CD8-positive, alpha-beta memory T cell (primary cell): ENCODE measurements around the gene PCSK4. TPM values are rescaled to one million over a fixed set of nuclear protein-coding genes. Genes with fewer than 3 reads are reported as not detected.
A peak's percentile ranks its signal among the peaks of the same experiment; 100 is the strongest.
"Not testable (repeated sequence)": the region's sequence is repeated elsewhere in the genome, so short reads cannot be mapped to it uniquely, and the experiment has no call there.

Source experiments
- CTCF ChIA-PET: fragments of 350-600 bp; sonication (Branson Sonifier 250); formaldehyde crosslinking; loops from one replicate; lab custom pipeline; 2021; ENCODE audit warnings: antibody characterized with exemption; lab: Charles Lee
- POLR2A ChIA-PET: fragments of 350-600 bp; sonication (Branson Sonifier 250); formaldehyde crosslinking; loops from one replicate; lab custom pipeline; 2021; ENCODE audit warnings: antibody characterized with exemption; lab: Charles Lee
- DNase-seq, 5 donors: peaks; one replicate each; pipeline versions ENCODE4 v3.0.0 to v3.0.0-alpha.2; 2020 to 2022; ENCODE audit warnings: mixed read lengths in 1 of 5
- H3K27ac ChIP-seq: one replicate; pipeline ENCODE4 v1.7.0; 2013; ENCODE audit warnings: low read depth, mild to moderate bottlenecking, low read length, moderate library complexity
- H3K27me3 ChIP-seq: 2 replicates; pipeline ENCODE4 v1.7.0; 2013; ENCODE audit warnings: low read length, mild to moderate bottlenecking; ENCODE audit not compliant: insufficient read depth, poor library complexity, severe bottlenecking
- H3K36me3 ChIP-seq: 2 replicates; pipeline ENCODE4 v1.7.0; 2013; ENCODE audit warnings: mild to moderate bottlenecking, low read length, moderate library complexity; ENCODE audit not compliant: insufficient read depth
- H3K4me1 ChIP-seq: 2 replicates; pipeline ENCODE4 v1.7.0; 2013; ENCODE audit warnings: mild to moderate bottlenecking, low read length, moderate library complexity; ENCODE audit not compliant: insufficient read depth
- H3K4me3 ChIP-seq: 2 replicates; pipeline ENCODE4 v1.7.0; 2013; ENCODE audit warnings: mild to moderate bottlenecking, low read length
- H3K9me3 ChIP-seq: 2 replicates; pipeline ENCODE4 v1.7.0; 2013; ENCODE audit warnings: mild to moderate bottlenecking, low read length
- H3K27ac Mint-ChIP-seq, 8 donors: one replicate each; pipeline ENCODE4 v1.8.0; 2020 to 2021; ENCODE audit warnings: mixed read lengths in 8 of 8, mild to moderate bottlenecking in 6 of 8, inconsistent platforms in 3 of 8, moderate library complexity in 3 of 8
- H3K27me3 Mint-ChIP-seq, 2 donors: one replicate each; pipeline ENCODE4 v1.8.0; 2020 to 2021; ENCODE audit warnings: mixed read lengths in 2 of 2, mild to moderate bottlenecking in 1 of 2, moderate library complexity in 1 of 2
- H3K36me3 Mint-ChIP-seq, 3 donors: one replicate each; pipeline ENCODE4 v1.8.0; 2020 to 2021; ENCODE audit warnings: mixed read lengths in 3 of 3, inconsistent platforms in 1 of 3, mild to moderate bottlenecking in 1 of 3
- H3K4me1 Mint-ChIP-seq, 3 donors: one replicate each; pipeline ENCODE4 v1.8.0; 2020 to 2021; ENCODE audit warnings: mixed read lengths in 3 of 3, inconsistent platforms in 1 of 3, mild to moderate bottlenecking in 1 of 3
- H3K4me3 Mint-ChIP-seq, 7 donors: one replicate each; pipeline ENCODE4 v1.8.0; 2020 to 2021; ENCODE audit warnings: mixed read lengths in 7 of 7, mild to moderate bottlenecking in 6 of 7, moderate library complexity in 4 of 7, inconsistent platforms in 2 of 7
- H3K9me3 Mint-ChIP-seq, 5 donors: one replicate each; pipeline ENCODE4 v1.8.0; 2020 to 2022; ENCODE audit warnings: mixed read lengths in 5 of 5, mild to moderate bottlenecking in 3 of 5, moderate library complexity in 2 of 5, inconsistent platforms in 1 of 5
- polyA plus RNA-seq: library from polyadenylated mRNA; unstranded; fragments of 300-500 nt; fragmentation: Illumina TruSeq; gene quantifications from one replicate; pipeline ENCODE4 v1.2.3, GENCODE V29; 2021
- total RNA-seq, 2 experiments: library from RNA; stranded (reverse); gene quantifications; one replicate each; pipeline ENCODE4 v1.2.3, GENCODE V29; 2021

The PCSK4 gene
- total and polyA plus RNA-seq, 3 experiments from 2014 or later: 1.0 to 1.3 (median 1.0) TPM

GRCh38 chr19:1505991-1506881, 16.1 kb upstream of the PCSK4 start:
- Histone ChIP-seq H3K4me3 (no peak overlapping the region), H3K4me1 (peaks cover 16% of the 10 kb centered on the region), H3K27me3 (peaks cover 9% of the 10 kb centered on the region), H3K9me3 (no peaks in the 10 kb centered on the region), H3K27ac (peak overlapping the region; percentile 80), H3K36me3 (no peaks in the 10 kb centered on the region)
- no peak for DNase-seq
- Mint-ChIP-seq H3K4me3 (no peak overlapping the region), H3K4me1 (peaks cover 12 to 20% (median 16%) of the 10 kb centered on the region in 3 donors), H3K9me3 (no peaks in the 10 kb centered on the region), H3K27ac (peak overlapping the region in 1 of 8 donors; percentile 26), H3K27me3 (peaks cover 16 to 41% of the 10 kb centered on the region in 2 donors), H3K36me3 (no peaks in the 10 kb centered on the region)
- ChIA-PET CTCF (interaction anchor here (1.4 kb wide), 1 partner anchor 320 kb away, joined by 3 read pairs; no protein-coding TSS in a partner anchor), POLR2A (interaction anchor here (0.8 kb wide), 1 partner anchor 15 kb away, joined by 3 read pairs; the partner anchor contains the start of gene REEP6)

GRCh38 chr19:1505012-1505411, 14.9 kb upstream of the PCSK4 start:
- no peak overlapping the region for H3K4me3 Mint-ChIP-seq
- no peaks in the 10 kb centered on the region for H3K9me3 Mint-ChIP-seq
- CTCF ChIA-PET: interaction anchor here (0.6 to 1.4 kb wide), 2 partner anchors 14 to 321 kb away, joined by 3 read pairs; no protein-coding TSS in a partner anchor
- peak overlapping the region in 1 of 8 donors; percentile 64 for H3K27ac Mint-ChIP-seq
- H3K4me1 Mint-ChIP-seq: peaks cover 11 to 18% (median 16%) of the 10 kb centered on the region in 3 donors
- Histone ChIP-seq H3K27me3 (peaks cover 9% of the 10 kb centered on the region), H3K27ac (no peak overlapping the region), H3K9me3 (no peaks in the 10 kb centered on the region), H3K36me3 (no peaks in the 10 kb centered on the region), H3K4me1 (peaks cover 16% of the 10 kb centered on the region), H3K4me3 (no peak overlapping the region)
- POLR2A ChIA-PET: interaction anchor here (0.7 kb wide), 1 partner anchor 27 kb away, joined by 3 read pairs; no protein-coding TSS in a partner anchor
- H3K36me3 Mint-ChIP-seq: no peaks in the 10 kb centered on the region
- DNase-seq: no peak
- H3K27me3 Mint-ChIP-seq: peaks cover 16 to 37% of the 10 kb centered on the region in 2 donors

GRCh38 chr19:1503925-1504773, 14.0 kb upstream of the PCSK4 start:
- Histone ChIP-seq H3K9me3 (no peaks in the 10 kb centered on the region), H3K27me3 (peaks cover 9% of the 10 kb centered on the region), H3K4me3 (no peak overlapping the region), H3K4me1 (peaks cover 16% of the 10 kb centered on the region), H3K36me3 (no peaks in the 10 kb centered on the region), H3K27ac (no peak overlapping the region)
- DNase-seq: no peak
- POLR2A ChIA-PET: interaction anchor here (0.7 kb wide), 1 partner anchor 26 kb away, joined by 3 read pairs; no protein-coding TSS in a partner anchor
- CTCF ChIA-PET: interaction anchor here (0.6 kb wide), 1 partner anchor 14 kb away, joined by 3 read pairs; no protein-coding TSS in a partner anchor
- Mint-ChIP-seq H3K36me3 (no peaks in the 10 kb centered on the region), H3K4me3 (no peak overlapping the region), H3K27me3 (peaks cover 16 to 33% of the 10 kb centered on the region in 2 donors), H3K27ac (peak overlapping the region in 2 of 8 donors; percentile 71 to 76), H3K4me1 (peaks cover 6 to 16% (median 14%) of the 10 kb centered on the region in 3 donors), H3K9me3 (no peaks in the 10 kb centered on the region)

- H3K27me3 ChIP-seq: peaks cover 9% of the 10 kb centered on the region
- CTCF ChIA-PET: interaction anchor here (0.8 kb wide), 1 partner anchor 48 kb away, joined by 3 read pairs; no protein-coding TSS in a partner anchor
- Mint-ChIP-seq H3K27ac (peak overlapping the region in 2 of 8 donors; percentile 71 to 76), H3K4me3 (no peak overlapping the region), H3K4me1 (peaks cover 6 to 13% (median 12%) of the 10 kb centered on the region in 3 donors), H3K27me3 (peaks cover 13 to 29% of the 10 kb centered on the region in 2 donors), H3K36me3 (no peaks in the 10 kb centered on the region), H3K9me3 (no peaks in the 10 kb centered on the region)
- DNase-seq: peak; percentile 42 to 63 (median 51)
- no peaks in the 10 kb centered on the region for H3K9me3 ChIP-seq
- POLR2A ChIA-PET: no interaction called here
- no peak overlapping the region for H3K4me3 ChIP-seq
- no peaks in the 10 kb centered on the region for H3K36me3 ChIP-seq
- H3K27ac ChIP-seq: no peak overlapping the region
- peaks cover 16% of the 10 kb centered on the region for H3K4me1 ChIP-seq
Observed at GRCh38 chr19:1503089-1503924, 13.2 kb upstream of the PCSK4 start.

GRCh38 chr19:1502433-1503088, 12.4 kb upstream of the PCSK4 start:
- no peaks in the 10 kb centered on the region for H3K36me3 ChIP-seq
- Mint-ChIP-seq H3K4me3 (no peak overlapping the region), H3K36me3 (no peaks in the 10 kb centered on the region), H3K9me3 (no peaks in the 10 kb centered on the region), H3K27ac (no peak overlapping the region), H3K4me1 (peaks cover 2 to 8% (median 8%) of the 10 kb centered on the region in 3 donors), H3K27me3 (peaks cover 12 to 26% of the 10 kb centered on the region in 2 donors)
- peaks cover 14% of the 10 kb centered on the region for H3K4me1 ChIP-seq
- H3K27me3 ChIP-seq: peaks cover 9% of the 10 kb centered on the region
- H3K27ac ChIP-seq: no peak overlapping the region
- DNase-seq: no peak
- ChIA-PET CTCF (interaction anchor here (0.8 to 1.5 kb wide), 2 partner anchors 12 to 47 kb away, joined by 3 read pairs; no protein-coding TSS in a partner anchor), POLR2A (no interaction called here)
- no peak overlapping the region for H3K4me3 ChIP-seq
- no peaks in the 10 kb centered on the region for H3K9me3 ChIP-seq

- Mint-ChIP-seq H3K27me3 (peaks cover 10 to 23% of the 10 kb centered on the region in 2 donors), H3K4me1 (peaks cover 0 to 6% (median 3%) of the 10 kb centered on the region in 3 donors), H3K36me3 (no peaks in the 10 kb centered on the region), H3K4me3 (no peak overlapping the region), H3K27ac (no peak overlapping the region), H3K9me3 (no peaks in the 10 kb centered on the region)
- H3K36me3 ChIP-seq: no peaks in the 10 kb centered on the region
- POLR2A ChIA-PET: no interaction called here
- no peak overlapping the region for H3K4me3 ChIP-seq
- peaks cover 9% of the 10 kb centered on the region for H3K27me3 ChIP-seq
- CTCF ChIA-PET: interaction anchor here (1.5 kb wide), 1 partner anchor 13 kb away, joined by 3 read pairs; no protein-coding TSS in a partner anchor
- peaks cover 8% of the 10 kb centered on the region for H3K4me1 ChIP-seq
- no peak overlapping the region for H3K27ac ChIP-seq
- no peaks in the 10 kb centered on the region for H3K9me3 ChIP-seq
- no peak for DNase-seq
Observed at GRCh38 chr19:1501200-1501595, 11.0 kb upstream of the PCSK4 start.

- H3K27me3 ChIP-seq, DNase-seq, POLR2A ChIA-PET, H3K9me3 Mint-ChIP-seq, H3K4me3 ChIP-seq, CTCF ChIA-PET, H3K4me1 ChIP-seq, H3K9me3 ChIP-seq, H3K27ac ChIP-seq, H3K36me3 Mint-ChIP-seq, H3K4me1 Mint-ChIP-seq, H3K27ac Mint-ChIP-seq, H3K4me3 Mint-ChIP-seq, H3K36me3 ChIP-seq: not testable (repeated sequence)
- H3K27me3 Mint-ChIP-seq: peaks cover 4 to 11% of the 10 kb centered on the region in 2 donors
Observed at GRCh38 chr19:1499231-1499630, 9.1 kb upstream of the PCSK4 start.
